ENCODE data around the gene NXPH3.
A peak's percentile ranks its signal among the peaks of the same experiment; 100 is the strongest.

The NXPH3 gene

DNA sequence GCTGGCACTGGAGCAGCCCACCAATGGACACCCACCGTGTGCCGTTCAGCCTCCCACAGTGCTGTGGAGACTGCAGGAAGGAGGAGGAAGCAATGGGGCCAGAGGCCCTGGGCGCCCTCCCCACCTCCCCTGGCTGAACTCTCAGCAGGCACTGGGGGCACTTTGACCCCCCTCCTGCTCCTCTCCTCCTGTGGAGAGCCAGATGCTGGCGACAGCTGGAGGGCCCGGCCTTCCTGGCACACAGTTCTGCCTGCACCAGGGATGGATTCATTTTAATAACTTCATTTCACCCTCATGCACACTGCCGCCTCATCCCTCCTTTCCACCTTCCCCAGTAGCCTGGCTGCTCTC is 6.0 kb downstream of the NXPH3 start:
- no peak for DNase-seq (ENCODE audit: low read depth)
- TF ChIP-seq, protein P1, sequence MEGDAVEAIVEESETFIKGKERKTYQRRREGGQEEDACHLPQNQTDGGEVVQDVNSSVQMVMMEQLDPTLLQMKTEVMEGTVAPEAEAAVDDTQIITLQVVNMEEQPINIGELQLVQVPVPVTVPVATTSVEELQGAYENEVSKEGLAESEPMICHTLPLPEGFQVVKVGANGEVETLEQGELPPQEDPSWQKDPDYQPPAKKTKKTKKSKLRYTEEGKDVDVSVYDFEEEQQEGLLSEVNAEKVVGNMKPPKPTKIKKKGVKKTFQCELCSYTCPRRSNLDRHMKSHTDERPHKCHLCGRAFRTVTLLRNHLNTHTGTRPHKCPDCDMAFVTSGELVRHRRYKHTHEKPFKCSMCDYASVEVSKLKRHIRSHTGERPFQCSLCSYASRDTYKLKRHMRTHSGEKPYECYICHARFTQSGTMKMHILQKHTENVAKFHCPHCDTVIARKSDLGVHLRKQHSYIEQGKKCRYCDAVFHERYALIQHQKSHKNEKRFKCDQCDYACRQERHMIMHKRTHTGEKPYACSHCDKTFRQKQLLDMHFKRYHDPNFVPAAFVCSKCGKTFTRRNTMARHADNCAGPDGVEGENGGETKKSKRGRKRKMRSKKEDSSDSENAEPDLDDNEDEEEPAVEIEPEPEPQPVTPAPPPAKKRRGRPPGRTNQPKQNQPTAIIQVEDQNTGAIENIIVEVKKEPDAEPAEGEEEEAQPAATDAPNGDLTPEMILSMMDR (IDR thresholded peaks at IDR 0.05; ENCODE audit: low read depth, low read length, missing control alignments): no peak
- H3K4me3 ChIP-seq (ENCODE audit: low read depth, low read length): no peak overlapping the region

DNA sequence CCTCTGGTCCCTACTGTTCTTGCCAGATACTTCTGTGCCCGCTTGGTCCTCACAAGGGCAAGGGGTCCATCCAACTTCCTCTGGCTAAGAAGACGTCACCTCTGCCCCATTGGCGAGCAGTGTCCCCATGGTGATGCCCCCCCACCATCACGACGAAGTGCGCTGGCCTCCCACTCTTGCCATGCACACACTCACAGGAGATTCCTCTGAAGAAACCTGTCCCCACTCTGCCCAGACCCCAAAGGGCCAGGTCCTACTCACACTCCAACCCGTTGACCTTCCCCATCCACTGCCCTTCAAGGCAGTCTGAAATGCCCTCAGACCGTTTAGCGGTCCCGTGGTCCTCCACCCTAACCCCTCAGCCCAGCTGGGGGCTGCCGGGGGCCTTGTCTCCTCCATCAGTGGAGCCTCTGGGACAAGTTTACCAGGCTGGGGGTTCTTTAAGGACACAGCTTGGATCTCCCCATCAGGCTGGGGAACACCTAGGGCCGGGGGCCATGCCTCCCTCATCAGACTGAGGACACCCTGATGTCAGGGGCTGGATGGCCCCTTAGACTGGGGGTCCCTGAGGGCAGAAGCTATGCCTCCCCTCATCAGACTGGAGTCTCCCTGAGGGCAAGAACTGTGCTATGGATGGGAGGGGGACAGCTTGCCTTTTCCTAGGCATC is 6.5 kb downstream of the NXPH3 start:
- DNase-seq (ENCODE audit: low read depth): no peak
- H3K4me3 ChIP-seq (ENCODE audit: low read depth, low read length): no peak overlapping the region
- TF ChIP-seq, protein P1 (IDR thresholded peaks at IDR 0.05; ENCODE audit: low read depth, low read length, missing control alignments): no peak

- TF ChIP-seq, protein P1 (IDR thresholded peaks at IDR 0.05; ENCODE audit: low read depth, low read length, missing control alignments): no peak
- DNase-seq (ENCODE audit: low read depth): no peak
- no peak overlapping the region for H3K4me3 ChIP-seq (ENCODE audit: low read depth, low read length)
Observed at GRCh38 chr17:49582789-49583188, 7.1 kb downstream of the NXPH3 start.

- no peak overlapping the region for H3K4me3 ChIP-seq (ENCODE audit: low read depth, low read length)
- TF ChIP-seq, protein P1 (IDR thresholded peaks at IDR 0.05; ENCODE audit: low read depth, low read length, missing control alignments): no peak
- DNase-seq (ENCODE audit: low read depth): no peak
Observed at GRCh38 chr17:49583226-49583625, 7.6 kb downstream of the NXPH3 start.

DNA sequence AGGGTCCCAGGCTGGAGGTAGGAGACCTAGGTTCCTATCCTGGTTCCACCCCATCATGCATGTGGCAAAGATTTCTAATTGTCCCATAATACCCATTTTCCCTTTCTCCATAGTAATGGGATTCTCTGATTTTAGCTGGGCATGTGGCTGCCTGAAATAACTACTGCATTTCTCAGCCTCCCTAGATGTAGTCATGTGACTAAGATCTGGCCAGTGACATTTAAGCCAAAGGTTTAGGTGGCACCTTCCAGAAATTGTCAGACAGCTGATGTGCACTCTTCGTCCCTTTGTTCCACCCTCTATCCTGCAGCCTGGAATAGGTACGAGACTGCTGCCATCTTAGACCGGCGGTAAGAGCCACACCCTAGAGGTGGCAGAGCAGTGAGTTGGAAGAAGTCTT is 8.2 kb downstream of the NXPH3 start:
- DNase-seq (ENCODE audit: low read depth): no peak
- TF ChIP-seq, protein P1 (IDR thresholded peaks at IDR 0.05; ENCODE audit: low read depth, low read length, missing control alignments): no peak
- H3K4me3 ChIP-seq (ENCODE audit: low read depth, low read length): no peak overlapping the region

DNA sequence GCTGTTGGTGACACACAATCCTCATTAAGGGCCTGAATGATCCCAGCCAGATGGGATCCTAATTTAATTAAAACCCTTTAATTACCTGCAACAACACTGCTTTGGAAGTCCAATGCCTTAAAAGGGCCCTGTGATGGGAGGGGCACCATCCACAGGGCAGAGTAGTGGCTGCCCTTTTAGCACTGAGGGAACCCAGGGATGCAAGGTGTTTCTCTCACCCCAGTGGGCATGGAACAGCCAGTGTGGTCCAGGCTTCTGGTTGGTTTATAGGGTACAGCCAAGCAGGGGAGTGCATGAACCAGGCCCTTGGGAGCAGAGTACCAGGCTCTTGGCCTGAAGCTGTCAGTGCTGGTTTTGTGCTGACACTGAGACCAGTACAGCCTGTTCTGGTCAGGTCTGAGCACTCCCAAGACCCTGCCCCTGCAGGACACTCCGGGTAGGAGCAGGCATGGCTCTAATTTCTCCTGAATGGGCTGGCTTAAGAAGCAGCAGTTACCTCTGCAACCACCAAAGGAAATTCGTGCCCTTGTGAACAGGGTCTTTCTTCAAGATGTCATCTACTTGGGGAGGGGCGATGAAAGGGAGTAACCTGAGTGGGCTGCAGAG is 9.9 kb downstream of the NXPH3 start:
- no peak for DNase-seq (ENCODE audit: low read depth)
- TF ChIP-seq, protein P1 (IDR thresholded peaks at IDR 0.05; ENCODE audit: low read depth, low read length, missing control alignments): peak; percentile 14
- no peak overlapping the region for H3K4me3 ChIP-seq (ENCODE audit: low read depth, low read length)

Measured in GM12864 (cell line).